ENCODE data around the gene TRMT61B. TPM values are rescaled to one million over a fixed set of nuclear protein-coding genes. Genes with fewer than 3 reads are reported as not detected.

The TRMT61B gene
- total RNA-seq, 4 donors from 2014 or later: 5.8 to 15.2 (median 13.5) TPM

DNA sequence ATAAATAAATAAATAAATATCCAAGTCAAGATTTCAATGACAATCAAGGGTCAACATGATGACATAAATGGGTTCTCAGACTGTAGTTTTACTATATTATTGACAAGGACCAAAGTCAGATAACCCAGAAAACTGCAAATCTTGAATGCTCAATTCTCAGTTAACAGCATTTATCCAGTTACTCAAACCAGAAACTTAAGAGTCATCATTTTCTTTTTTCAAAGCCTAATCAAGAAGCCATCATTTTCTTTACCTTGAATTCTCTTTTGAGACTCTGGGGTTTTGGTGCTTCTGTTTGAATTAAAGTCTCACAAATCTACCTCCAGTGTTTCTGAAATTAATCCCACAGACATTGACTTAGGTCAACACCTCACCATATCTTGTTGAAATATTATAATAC is 14.1 kb downstream of the TRMT61B start:
- in situ Hi-C loops (cut with MboI; ENCODE audit: low sequenced_read_pairs in 4 of 4): no loop called here
- intact Hi-C loops (cut with DNase I; ENCODE audit: low total_unique reads): no loop called here
- no peak overlapping the region for H3K27ac ChIP-seq
- H3K27me3 ChIP-seq: no peaks in the 10 kb centered on the region
- no peak overlapping the region for H3K4me3 ChIP-seq
- H3K36me3 ChIP-seq: peaks cover 0 to 12% of the 10 kb centered on the region in 2 donors
- TF ChIP-seq, protein P1, sequence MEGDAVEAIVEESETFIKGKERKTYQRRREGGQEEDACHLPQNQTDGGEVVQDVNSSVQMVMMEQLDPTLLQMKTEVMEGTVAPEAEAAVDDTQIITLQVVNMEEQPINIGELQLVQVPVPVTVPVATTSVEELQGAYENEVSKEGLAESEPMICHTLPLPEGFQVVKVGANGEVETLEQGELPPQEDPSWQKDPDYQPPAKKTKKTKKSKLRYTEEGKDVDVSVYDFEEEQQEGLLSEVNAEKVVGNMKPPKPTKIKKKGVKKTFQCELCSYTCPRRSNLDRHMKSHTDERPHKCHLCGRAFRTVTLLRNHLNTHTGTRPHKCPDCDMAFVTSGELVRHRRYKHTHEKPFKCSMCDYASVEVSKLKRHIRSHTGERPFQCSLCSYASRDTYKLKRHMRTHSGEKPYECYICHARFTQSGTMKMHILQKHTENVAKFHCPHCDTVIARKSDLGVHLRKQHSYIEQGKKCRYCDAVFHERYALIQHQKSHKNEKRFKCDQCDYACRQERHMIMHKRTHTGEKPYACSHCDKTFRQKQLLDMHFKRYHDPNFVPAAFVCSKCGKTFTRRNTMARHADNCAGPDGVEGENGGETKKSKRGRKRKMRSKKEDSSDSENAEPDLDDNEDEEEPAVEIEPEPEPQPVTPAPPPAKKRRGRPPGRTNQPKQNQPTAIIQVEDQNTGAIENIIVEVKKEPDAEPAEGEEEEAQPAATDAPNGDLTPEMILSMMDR (IDR thresholded peaks at IDR 0.05 in 4 of 5, conservative IDR thresholded peaks at IDR 0.05 in 1 of 5): no peak
- no peak for TF ChIP-seq POLR2A (IDR thresholded peaks at IDR 0.05)
- no peaks in the 10 kb centered on the region for H3K9me3 ChIP-seq
- ATAC-seq: no peak
- H3K4me1 ChIP-seq: no peaks in the 10 kb centered on the region
- DNase-seq: no peak

DNA sequence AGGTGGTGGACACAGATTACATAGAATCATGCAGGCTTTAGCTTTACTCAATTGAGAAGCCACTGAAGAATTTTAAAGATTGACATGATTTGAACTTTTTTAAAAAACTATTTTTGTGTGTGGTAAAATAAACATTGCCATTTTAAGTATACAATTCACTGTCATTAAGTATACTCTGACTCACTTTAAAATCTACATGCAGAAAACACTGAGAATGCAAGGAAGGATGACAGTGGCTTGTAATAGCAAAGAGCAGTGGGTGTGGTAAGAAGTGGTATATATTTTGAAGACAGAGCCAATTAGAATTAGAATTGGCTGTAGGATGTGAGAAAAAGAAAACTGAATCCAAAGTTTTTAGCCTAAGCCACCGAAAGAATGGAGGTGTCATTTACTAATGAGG is 14.9 kb downstream of the TRMT61B start:
- intact Hi-C loops (cut with DNase I; ENCODE audit: low total_unique reads): no loop called here
- peaks cover 0 to 5% of the 10 kb centered on the region in 2 donors for H3K36me3 ChIP-seq

DNA sequence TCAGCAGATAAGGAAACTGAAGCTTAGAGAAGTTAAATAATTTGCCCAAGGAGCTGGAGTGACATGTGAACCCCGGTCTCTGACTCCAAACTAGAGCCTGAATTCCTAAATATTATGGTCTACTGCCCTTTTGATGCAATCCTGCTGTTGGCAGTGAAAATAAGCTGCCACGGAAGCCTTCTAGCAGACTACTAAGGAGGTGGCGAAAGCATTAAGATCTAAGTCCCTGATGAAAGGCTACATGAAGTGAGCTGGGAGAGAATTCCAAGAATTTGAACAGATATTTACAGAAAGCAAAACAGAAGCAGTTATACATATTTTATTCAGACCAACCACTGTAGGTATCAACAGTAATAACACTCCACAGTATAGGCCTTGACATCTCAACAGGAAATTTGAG is 28.1 kb downstream of the TRMT61B start:
- Histone ChIP-seq H3K36me3 (no peaks in the 10 kb centered on the region), H3K4me1 (peaks cover 4% of the 10 kb centered on the region in 2 donors), H3K9me3 (no peaks in the 10 kb centered on the region), H3K27me3 (no peaks in the 10 kb centered on the region), H3K4me3 (no peak overlapping the region), H3K27ac (no peak overlapping the region)
- intact Hi-C loops (cut with DNase I; ENCODE audit: low total_unique reads) (loop anchor here (10.0 kb wide), 1 partner anchor 93 kb away; no protein-coding TSS in a partner anchor), in situ Hi-C loops (cut with MboI; ENCODE audit: low sequenced_read_pairs in 4 of 4) (loop anchor here in 1 of 4 donors (25.0 kb wide), 1 partner anchor 995 kb away; no protein-coding TSS in a partner anchor)
- TF ChIP-seq POLR2A (IDR thresholded peaks at IDR 0.05): no peak
- TF ChIP-seq, protein P1 (IDR thresholded peaks at IDR 0.05 in 4 of 5, conservative IDR thresholded peaks at IDR 0.05 in 1 of 5): no peak
- DNase-seq (no peak), ATAC-seq (no peak)

More for the DNA sequence above, 14.9 kb downstream of the TRMT61B start:
- no peaks in the 10 kb centered on the region for H3K27me3 ChIP-seq
- TF ChIP-seq, protein P1 (IDR thresholded peaks at IDR 0.05 in 4 of 5, conservative IDR thresholded peaks at IDR 0.05 in 1 of 5): no peak
- no peak for TF ChIP-seq POLR2A (IDR thresholded peaks at IDR 0.05)
- no peak overlapping the region for H3K4me3 ChIP-seq
- H3K4me1 ChIP-seq: no peaks in the 10 kb centered on the region
- H3K27ac ChIP-seq: no peak overlapping the region
- H3K9me3 ChIP-seq: no peaks in the 10 kb centered on the region
- DNase-seq (no peak), ATAC-seq (no peak)
- in situ Hi-C loops (cut with MboI; ENCODE audit: low sequenced_read_pairs in 4 of 4): no loop called here

DNA sequence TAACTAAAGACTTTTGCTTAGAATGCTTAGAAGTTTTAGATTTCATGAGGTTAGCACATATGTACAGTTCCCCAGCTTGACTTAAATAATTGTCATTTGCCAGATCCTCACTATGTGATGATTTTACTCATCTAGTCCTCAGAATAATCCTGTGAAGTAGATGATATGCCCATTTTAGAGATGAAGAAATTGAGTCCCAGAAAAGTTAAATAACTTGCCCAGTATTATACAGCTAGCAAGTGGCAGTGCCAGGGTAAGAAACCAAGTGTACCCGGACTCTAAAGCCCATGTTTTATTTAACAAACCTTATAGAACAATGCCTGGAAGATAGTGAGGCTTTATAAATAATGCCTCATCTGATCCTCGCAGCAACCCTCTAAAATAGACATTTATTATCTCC is 31.1 kb downstream of the TRMT61B start:
- TF ChIP-seq POLR2A (IDR thresholded peaks at IDR 0.05): no peak
- TF ChIP-seq, protein P1 (IDR thresholded peaks at IDR 0.05 in 4 of 5, conservative IDR thresholded peaks at IDR 0.05 in 1 of 5): no peak
- H3K4me3 ChIP-seq: no peak overlapping the region
- no peaks in the 10 kb centered on the region for H3K4me1 ChIP-seq
- no peak for DNase-seq
- no peak for ATAC-seq
- H3K9me3 ChIP-seq: no peaks in the 10 kb centered on the region
- H3K27ac ChIP-seq: no peak overlapping the region
- H3K27me3 ChIP-seq: no peaks in the 10 kb centered on the region
- H3K36me3 ChIP-seq: no peaks in the 10 kb centered on the region
- intact Hi-C loops (cut with DNase I; ENCODE audit: low total_unique reads): no loop called here
- in situ Hi-C loops (cut with MboI; ENCODE audit: low sequenced_read_pairs in 4 of 4): loop anchor here in 1 of 4 donors (25.0 kb wide), 1 partner anchor 998 kb away; no protein-coding TSS in a partner anchor

DNA sequence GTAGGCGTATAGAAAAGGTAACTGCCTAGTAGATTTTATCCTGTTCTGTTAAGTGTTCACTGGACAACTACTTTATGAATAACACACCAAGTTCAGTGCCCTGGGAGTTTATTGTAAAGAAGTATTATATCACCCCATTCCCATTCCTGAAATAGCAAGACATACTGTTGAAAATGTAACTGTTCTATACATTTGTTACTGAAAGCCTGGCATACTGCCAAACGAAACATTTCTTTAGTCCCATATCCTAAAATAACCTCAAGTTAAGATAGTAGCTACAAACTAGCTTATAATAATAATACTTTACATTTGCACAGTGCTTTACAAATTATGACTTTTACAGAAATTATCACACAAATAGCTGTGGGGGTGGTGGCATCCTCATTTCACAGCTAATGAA is 34.3 kb downstream of the TRMT61B start:
- H3K9me3 ChIP-seq: no peaks in the 10 kb centered on the region
- no peak overlapping the region for H3K4me3 ChIP-seq
- H3K27ac ChIP-seq: no peak overlapping the region
- in situ Hi-C loops (cut with MboI; ENCODE audit: low sequenced_read_pairs in 4 of 4): loop anchor here in 1 of 4 donors (25.0 kb wide), 1 partner anchor 1002 kb away; no protein-coding TSS in a partner anchor
- DNase-seq: no peak
- H3K27me3 ChIP-seq: no peaks in the 10 kb centered on the region
- H3K4me1 ChIP-seq: no peaks in the 10 kb centered on the region
- intact Hi-C loops (cut with DNase I; ENCODE audit: low total_unique reads): no loop called here
- H3K36me3 ChIP-seq: no peaks in the 10 kb centered on the region
- TF ChIP-seq POLR2A (IDR thresholded peaks at IDR 0.05): no peak
- TF ChIP-seq, protein P1 (IDR thresholded peaks at IDR 0.05 in 4 of 5, conservative IDR thresholded peaks at IDR 0.05 in 1 of 5): no peak
- ATAC-seq: no peak
